GM18526 (cell line): ENCODE results near the gene CLSTN2.

ENCODE experiments used
- POLR2A ChIP-seq: IDR thresholded peaks from 3 replicates; pipeline ENCODE4 v1.6.1; 2011; ENCODE audit not compliant: insufficient read length; ENCODE audit errors: extremely low read depth

Gene CLSTN2

DNA sequence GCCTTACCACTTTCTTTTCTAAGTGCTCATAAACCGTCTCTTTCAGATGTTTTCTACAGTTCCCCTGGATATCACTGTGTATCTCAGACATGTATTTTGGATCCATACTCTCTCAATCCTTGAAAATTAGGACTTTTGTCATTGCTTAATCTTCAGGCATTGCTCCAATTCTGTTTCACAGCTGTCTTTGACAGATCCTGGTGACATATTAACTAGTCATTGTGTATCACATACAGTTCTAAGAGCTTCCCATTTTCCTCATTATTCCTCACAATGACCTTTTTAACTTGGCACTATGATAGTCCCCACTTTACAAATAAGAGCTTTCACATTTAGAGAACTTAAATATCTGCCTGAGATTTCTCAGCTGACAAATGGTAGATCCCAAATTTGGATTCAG, 151.7 kb downstream of the CLSTN2 start:
- TF ChIP-seq POLR2A = no peak

DNA sequence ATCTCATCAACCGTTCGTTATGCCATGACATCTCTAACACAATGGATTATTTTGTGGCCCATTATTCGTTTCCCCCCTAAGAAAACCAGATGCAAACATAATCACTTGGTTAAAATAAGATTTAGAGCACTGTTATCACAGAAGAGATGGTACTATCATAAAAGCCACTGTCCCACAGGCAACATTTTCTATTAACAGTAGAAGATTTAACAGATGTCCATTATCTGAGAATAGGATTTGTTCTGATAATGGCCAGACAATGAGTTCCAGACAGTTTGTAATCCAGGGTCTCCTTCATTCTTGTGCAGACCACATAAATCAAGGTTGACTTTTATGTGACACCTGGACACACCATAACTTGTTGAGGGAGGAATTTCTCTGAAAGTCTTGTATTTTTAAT, 153.1 kb downstream of the CLSTN2 start:
- TF ChIP-seq POLR2A = no peak

DNA sequence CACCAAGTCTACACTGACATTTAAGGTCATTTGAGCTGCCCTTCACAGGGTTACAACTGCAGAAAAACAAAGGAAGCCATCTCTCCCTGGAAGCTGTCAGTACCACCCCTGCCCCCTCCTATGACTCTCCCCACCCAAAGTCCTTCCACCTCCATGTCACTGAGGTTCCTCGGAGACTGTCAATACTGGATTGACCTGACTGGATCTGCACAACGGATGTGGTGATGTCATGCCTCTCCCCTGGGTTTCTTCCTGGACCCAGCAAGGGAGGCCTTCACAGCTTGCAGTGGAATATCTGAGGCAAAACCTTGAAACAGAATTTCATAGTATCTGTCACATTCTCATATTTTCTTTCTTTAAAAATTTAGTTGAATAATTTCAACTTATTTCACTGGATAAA, 153.5 kb downstream of the CLSTN2 start:
- no peak for TF ChIP-seq POLR2A

DNA sequence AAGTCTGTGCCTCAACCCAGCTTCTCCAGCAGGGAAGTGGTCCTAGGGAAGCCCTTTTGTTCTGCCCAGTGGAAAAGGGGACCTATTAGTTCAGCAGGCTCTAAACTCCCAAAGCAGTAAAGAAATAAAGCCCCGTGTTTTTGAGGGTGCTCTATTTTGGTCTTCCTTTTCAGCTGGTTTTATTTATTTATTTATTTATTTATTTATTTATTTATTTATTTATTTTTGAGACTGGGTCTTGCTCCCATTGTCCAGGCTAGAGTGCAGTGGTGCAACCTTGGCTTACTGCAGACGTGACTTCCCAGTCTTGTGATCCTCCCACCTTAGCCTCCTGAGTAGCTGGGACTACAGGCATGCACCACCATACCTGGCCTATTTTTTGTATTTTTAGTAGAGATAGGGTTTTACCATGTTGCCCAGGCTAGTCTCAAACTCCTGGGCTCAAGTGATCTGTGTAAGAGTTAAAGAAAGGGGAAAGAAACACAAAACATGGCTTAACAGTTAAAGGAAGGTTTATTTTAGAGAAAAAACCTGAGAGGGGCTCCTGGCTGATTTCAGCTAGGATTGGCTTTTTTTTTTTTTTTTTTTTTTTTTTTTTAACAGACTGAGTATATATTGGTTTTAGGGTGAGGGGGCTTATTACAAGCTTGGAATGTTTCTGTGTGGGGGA, 154.6 kb downstream of the CLSTN2 start:
- no peak for TF ChIP-seq POLR2A

DNA sequence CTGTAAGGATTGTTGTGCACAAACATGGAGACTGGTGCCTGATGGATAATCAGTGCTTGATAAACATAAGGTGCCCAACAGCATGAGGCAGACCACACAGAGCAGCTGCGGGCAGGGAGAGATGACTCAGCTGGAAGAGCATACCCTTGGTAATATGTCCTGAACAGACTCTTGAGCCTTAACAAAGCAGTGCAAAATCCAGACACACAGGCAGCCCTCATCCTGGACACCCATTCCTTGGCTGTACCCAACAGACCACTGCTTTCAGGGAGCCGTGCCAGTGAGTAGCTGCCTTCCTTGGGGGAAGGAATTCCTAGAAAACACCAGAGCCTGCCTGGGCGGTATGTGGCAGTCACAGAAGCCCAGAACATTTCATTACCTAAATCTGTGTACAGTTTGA, 156.2 kb downstream of the CLSTN2 start:
- TF ChIP-seq POLR2A = no peak

DNA sequence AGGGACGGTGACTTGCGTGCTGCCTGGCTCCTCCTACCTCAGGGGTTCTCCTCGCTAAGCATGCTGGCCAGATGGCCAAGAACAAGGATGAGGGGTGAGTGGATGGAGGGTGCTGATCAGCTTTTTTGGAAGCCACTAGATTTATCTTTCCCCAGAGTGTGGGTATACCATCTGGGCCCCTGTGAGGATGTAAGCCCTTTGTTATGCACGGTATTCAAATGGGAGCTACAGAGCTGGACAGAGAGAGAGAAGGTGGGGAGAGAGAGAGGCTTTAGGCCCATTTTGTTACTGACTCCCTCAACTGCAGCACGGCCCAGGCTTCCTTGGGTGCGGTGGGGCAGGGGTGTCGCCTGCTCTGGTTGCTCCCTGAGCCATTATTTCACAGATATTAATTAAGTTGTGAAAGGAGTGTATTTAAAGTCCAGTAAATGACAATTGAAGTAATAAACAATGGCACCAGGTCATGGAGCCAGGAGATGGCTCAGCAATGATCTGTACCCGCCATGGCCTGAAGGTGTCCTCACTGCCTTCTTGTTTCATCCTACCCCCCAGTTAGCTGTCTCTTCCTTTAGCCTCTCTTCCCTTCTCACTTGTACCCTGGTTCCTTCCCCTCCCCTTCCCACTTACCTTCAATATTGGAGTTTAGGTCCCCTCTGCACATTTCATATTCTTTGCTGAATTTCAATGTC, 158.0 kb downstream of the CLSTN2 start:
- TF ChIP-seq POLR2A = no peak

DNA sequence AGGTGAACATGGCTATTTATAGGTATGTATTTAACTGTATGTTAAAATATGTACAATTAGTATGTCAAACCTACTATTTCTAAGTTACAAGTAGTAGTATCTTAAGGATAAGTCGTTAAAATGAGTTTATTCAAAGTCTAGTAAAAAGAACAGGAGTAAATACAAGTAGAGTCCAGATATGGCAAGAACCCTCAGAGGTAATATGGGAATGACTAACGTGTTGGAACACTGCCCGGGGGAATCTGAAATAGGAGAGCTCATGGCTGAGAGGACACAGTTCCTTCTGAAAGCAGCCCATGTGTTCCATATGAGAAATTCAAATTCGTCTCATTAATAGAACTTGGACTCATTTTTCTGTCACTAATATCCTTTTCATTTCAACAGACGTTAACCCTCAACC, 158.8 kb downstream of the CLSTN2 start:
- no peak for TF ChIP-seq POLR2A

DNA sequence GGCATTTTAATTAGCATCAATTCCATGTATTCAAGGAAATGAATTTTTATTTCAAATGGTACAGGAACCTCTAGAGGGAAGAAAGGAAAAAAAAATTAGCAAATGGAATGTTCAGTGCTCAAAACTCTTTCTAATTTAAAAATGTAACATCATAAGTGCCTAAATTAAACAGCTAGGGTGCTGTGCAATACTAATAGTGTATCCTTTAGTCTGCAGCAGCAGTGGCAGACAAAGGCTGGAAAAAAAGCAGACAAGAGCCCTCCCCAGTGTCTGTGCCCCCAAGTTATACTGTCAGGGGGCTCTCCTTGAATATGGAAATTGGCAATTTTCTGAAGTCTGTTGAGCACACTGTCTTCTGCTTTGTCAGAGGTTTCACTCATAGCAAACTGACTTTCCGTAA, 159.5 kb downstream of the CLSTN2 start:
- TF ChIP-seq POLR2A = no peak

DNA sequence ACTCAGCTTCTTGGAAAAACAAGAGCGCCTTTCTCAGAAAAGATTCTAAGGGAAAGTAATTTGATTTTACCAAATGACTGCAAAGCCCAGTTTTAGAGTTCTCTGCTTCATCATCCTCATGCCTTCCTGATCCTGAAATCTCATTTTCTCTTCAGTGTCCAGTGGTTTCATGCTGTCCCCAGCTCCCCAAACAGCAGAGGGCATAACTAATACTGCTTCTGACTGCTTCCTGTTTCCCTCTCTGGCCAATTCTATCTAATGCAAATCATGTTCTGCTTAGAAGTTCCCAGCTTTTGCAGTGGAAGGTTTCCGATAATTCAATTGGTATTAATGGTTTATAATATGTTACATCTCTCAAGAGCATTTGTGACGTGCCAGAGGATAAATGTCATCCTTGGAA, 161.1 kb downstream of the CLSTN2 start:
- TF ChIP-seq POLR2A = no peak

DNA sequence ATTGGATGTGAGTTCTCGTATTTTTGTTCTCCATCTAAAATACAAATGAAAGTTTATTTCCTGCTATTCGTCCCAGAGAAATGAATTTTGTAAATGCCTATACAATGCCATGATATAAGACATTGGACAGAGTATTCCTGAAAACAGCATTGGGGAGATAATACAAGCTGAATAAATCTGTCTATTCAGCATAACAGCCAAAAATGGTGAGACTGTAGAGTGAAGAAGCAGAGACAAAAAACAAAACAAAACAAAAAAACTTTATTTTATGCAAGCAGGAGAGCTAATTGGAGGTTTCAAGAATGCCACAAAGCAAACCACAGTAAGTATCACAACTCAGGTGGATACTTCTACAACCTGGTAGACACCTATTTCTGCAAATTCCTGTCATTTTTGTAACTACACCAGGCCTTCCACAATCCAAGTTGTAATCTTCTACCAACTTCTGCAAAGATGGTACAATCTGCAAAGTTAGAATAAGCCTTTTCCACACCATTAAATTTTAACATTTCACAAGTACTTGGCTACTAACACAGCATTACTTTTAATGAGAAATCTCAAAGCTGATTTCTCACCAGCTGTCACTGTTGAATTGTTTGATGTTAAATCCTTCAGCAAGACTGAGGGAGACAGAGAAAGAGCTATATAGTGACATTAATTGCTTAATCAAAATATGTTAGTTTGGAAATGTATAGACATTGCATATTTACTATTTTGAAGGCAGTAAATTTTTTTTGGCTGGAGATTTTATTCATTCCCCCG, 163.1 kb downstream of the CLSTN2 start:
- no peak for TF ChIP-seq POLR2A

DNA sequence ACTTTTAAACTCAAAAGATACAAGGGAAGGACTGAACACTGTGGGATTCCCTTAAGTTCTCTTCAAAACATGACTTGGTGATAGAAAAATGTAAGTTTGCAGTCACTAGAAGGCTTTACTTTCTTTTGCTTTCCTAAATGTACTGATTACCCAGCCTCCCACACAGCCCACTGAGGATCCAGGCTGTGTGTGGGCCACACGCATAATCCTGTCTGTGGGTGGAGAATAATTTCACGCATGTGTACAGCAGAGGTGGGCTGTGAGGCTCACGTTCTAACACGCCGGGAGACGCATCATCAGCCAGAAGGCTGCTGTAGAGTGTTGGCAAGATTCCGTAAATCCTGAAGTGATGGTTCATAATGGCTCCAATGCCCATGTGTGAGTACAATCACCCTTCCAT, 165.5 kb downstream of the CLSTN2 start:
- no peak for TF ChIP-seq POLR2A

DNA sequence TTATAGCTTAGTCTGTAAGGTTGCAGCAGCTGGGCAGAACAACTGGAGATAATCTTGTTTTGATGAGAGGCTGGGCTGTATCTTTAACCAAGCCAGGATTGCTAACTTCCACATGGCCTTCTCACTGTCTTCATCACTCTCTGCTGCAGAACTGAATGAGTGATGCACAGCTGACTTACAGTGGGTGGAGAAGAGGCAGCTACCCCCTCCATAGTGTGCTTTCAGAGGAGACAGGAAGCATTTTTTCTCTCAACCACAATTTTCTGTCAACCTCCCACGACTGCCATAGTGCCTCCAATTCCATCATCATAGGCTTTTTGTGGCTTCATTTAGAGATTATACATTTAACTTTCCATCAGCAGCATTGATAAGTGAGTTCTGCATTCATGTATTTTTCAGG, 168.2 kb downstream of the CLSTN2 start:
- TF ChIP-seq POLR2A = no peak

DNA sequence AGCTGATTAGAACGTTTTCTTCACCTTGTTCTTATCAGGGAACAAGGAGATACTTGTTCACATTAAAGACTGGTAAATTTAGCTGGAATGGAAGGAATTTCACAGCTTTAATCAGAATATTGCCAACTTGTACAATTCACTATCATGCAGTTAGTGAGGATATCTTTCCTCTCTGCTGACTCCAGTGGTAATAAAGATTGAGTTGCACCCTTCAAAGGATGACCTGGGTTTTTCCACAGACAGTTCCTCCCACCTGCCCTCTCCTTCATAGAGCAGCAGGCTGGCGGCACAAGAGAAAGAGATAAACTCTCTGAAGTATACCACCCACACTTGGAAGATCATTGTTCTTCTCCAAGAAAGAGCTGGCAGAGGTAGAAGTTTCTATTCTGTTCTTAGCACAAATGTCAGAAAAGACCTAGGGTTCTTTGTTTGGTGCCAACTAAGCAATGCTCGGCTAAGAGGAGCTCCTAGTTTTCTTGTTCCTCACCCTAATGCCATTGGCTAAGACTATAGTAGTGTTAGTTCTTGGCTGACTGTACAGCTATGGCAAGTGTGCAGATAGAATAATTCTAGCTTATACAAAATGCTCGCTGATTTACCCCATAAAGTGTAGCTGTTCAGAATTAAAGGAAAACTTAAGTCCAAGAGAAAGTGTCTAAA, 169.1 kb downstream of the CLSTN2 start:
- TF ChIP-seq POLR2A = no peak

DNA sequence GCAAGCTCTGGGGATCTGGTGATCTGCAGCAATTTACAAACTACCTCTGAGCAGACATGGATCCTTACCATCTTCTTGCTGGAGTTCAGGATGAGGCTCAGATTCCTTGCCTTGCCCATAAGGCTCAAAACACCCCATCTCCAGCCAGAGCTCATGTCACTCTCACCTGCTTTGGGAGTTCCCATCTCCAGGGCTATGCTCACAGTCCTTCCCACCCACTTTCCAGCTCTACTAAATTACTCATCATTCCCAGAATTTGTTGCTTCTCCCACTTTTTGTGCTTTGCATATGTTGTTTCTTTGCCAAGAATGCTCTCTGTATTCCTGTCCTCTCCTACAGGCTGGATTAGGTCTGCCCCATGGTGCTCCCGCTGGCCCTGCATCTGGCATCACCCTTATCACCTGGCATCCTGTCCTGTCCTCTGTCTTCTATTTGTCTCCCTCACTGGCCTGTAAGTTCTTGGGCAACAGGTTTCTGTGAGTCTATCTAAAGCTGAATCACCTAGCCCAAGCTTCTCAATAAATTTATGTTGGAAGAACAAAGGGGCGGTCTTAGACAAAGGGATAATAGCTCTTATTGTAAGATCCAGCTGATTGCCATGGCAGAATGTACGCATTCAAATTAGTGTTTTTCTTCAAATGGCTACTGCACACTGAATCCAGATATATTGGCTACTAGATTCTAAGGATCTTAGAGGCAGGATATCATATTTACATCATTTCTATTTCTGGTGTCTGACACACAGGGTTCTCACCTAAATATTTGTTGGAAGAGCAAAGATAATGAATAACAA, 179.2 kb downstream of the CLSTN2 start:
- TF ChIP-seq POLR2A = no peak

DNA sequence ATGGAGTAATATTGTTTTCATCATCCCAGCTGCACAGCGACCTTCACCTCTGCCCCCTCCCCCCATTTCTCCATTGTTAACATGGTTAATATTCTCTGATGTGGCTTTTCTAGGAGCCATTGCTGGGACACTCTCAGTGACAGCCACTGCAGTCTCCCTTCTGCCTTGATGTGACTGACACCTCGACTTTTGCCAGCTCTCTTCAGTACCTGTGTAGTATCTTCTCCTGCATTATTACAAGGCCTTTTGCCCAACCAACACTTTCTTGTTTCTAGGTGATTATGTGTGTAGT, 179.8 kb downstream of the CLSTN2 start:
- TF ChIP-seq POLR2A = no peak
